Hepatocyte (in vitro differentiated cells): ENCODE data around the gene TBX15. TPM values are rescaled to one million over a fixed set of nuclear protein-coding genes. Genes with fewer than 3 reads are reported as not detected.

Experiments used
- DNase-seq: peaks from one replicate; pipeline ENCODE4 v3.0.0-alpha.2; 2016; ENCODE audit warnings: low spot score
- H2AFZ ChIP-seq: fragments of 200-600 bp; sonication (generic); 2 replicates; pipeline ENCODE4 v1.6.0; 2016; ENCODE audit warnings: antibody characterized with exemption, mild to moderate bottlenecking
- H3K27ac ChIP-seq: fragments of 200-600 bp; sonication (generic); 2 replicates; pipeline ENCODE4 v1.5.1; 2016; ENCODE audit warnings: mild to moderate bottlenecking
- H3K27me3 ChIP-seq: fragments of 200-600 bp; sonication (generic); 2 replicates; pipeline ENCODE4 v1.6.1; 2016
- H3K36me3 ChIP-seq: fragments of 200-600 bp; sonication (generic); replicated peaks from 2 replicates; pipeline ENCODE4 v1.5.1; 2016; ENCODE audit warnings: low read depth; ENCODE audit not compliant: insufficient read depth
- H3K4me1 ChIP-seq: fragments of 200-600 bp; sonication (generic); 2 replicates; pipeline ENCODE4 v1.5.1; 2016; ENCODE audit warnings: mild to moderate bottlenecking, moderate library complexity; ENCODE audit not compliant: insufficient read depth
- H3K4me2 ChIP-seq: fragments of 200-600 bp; sonication (generic); 2 replicates; pipeline ENCODE4 v1.6.0; 2016
- H3K4me3 ChIP-seq: fragments of 200-600 bp; sonication (generic); 2 replicates; pipeline ENCODE4 v1.5.1; 2016; ENCODE audit warnings: mild to moderate bottlenecking
- H3K79me2 ChIP-seq: fragments of 200-600 bp; sonication (generic); 2 replicates; pipeline ENCODE4 v1.6.0; 2017; ENCODE audit warnings: mild to moderate bottlenecking
- H3K9me2 ChIP-seq: fragments of 200-600 bp; sonication (generic); replicated peaks from 2 replicates; pipeline ENCODE4 v1.6.0; 2017; ENCODE audit warnings: mild to moderate bottlenecking; ENCODE audit not compliant: insufficient read depth
- H3K9me3 ChIP-seq: fragments of 200-600 bp; sonication (generic); 2 replicates; pipeline ENCODE4 v1.5.1; 2016; ENCODE audit warnings: low read depth, mild to moderate bottlenecking
- H4K20me1 ChIP-seq: fragments of 200-600 bp; sonication (generic); 2 replicates; pipeline ENCODE4 v1.6.0; 2016; ENCODE audit warnings: mild to moderate bottlenecking; ENCODE audit not compliant: insufficient read depth, poor library complexity, severe bottlenecking
- CTCF ChIP-seq: fragments of 200-600 bp; sonication (generic); IDR thresholded peaks from 2 replicates; pipeline ENCODE4 v1.5.1; 2016; ENCODE audit warnings: antibody characterized with exemption, mild to moderate bottlenecking; ENCODE audit not compliant: poor library complexity
- EZH2 ChIP-seq: fragments of 200-600 bp; sonication (generic); IDR thresholded peaks from 2 replicates; pipeline ENCODE4 v1.6.1; 2016; ENCODE audit warnings: antibody characterized with exemption, mild to moderate bottlenecking, borderline replicate concordance
- EZH2phosphoT487 ChIP-seq: fragments of 200-600 bp; sonication (generic); IDR thresholded peaks from one replicate; pipeline ENCODE4 v1.6.1; 2018; ENCODE audit warnings: antibody characterized with exemption, mild to moderate bottlenecking, low read depth, moderate library complexity; ENCODE audit not compliant: unreplicated experiment, severe bottlenecking
- WGBS: methylation state at CpG from one replicate; pipeline ENCODE4 v1.1.6; 2016; ENCODE audit warnings: low lambda C conversion rate; ENCODE audit errors: missing lambda C conversion rate; 5-methylcytosine and 5-hydroxymethylcytosine counted together
- polyA plus RNA-seq: library from polyadenylated mRNA; unstranded; fragments of >200 nt; fragmentation: Nextera tagmentation; extraction: Ambion mirVana; gene quantifications from 2 replicates; pipeline ENCODE4 v1.2.1, GENCODE V29; 2016
- total RNA-seq: library from RNA; depleted of rRNA; stranded (reverse); fragments of >200 nt; gene quantifications from 2 replicates; pipeline ENCODE4 v1.2.3, GENCODE V29; 2014

TBX15 gene
- total and polyA plus RNA-seq, 2 experiments from 2014 or later, result 1.6 to 3.8 TPM

GRCh38 chr1:119001181-119002027 is 13.3 kb upstream of the TBX15 start:
- DNase-seq, result no peak
- Histone ChIP-seq H4K20me1 (no peaks in the 10 kb centered on the region), H3K27me3 (peaks cover 94% of the 10 kb centered on the region), H3K4me1 (peaks cover 12% of the 10 kb centered on the region), H3K4me3 (no peak overlapping the region), H2AFZ (peak overlapping the region; percentile 51), H3K27ac (no peak overlapping the region), H3K9me2 (no peaks in the 10 kb centered on the region), H3K4me2 (peak overlapping the region; percentile 80), H3K79me2 (no peaks in the 10 kb centered on the region), H3K9me3 (no peaks in the 10 kb centered on the region), H3K36me3 (no peaks in the 10 kb centered on the region)
- no peak for TF ChIP-seq EZH2
- TF ChIP-seq CTCF, result no peak
- TF ChIP-seq EZH2phosphoT487, result no peak
- WGBS, result 20% methylated on average over 49 of the region's 49 CpGs

GRCh38 chr1:119000371-119001180 is 12.4 kb upstream of the TBX15 start:
- Histone ChIP-seq H3K4me1 (peaks cover 12% of the 10 kb centered on the region), H3K36me3 (no peaks in the 10 kb centered on the region), H3K27me3 (peaks cover 91% of the 10 kb centered on the region), H2AFZ (peak overlapping the region; percentile 51), H3K27ac (no peak overlapping the region), H3K4me2 (peak overlapping the region; percentile 80), H3K9me2 (no peaks in the 10 kb centered on the region), H3K79me2 (no peaks in the 10 kb centered on the region), H3K4me3 (no peak overlapping the region), H3K9me3 (no peaks in the 10 kb centered on the region), H4K20me1 (no peaks in the 10 kb centered on the region)
- TF ChIP-seq EZH2 (peak; percentile 46), CTCF (no peak)
- WGBS, result 12% methylated on average over 44 of the region's 44 CpGs
- DNase-seq, result no peak

- no peaks in the 10 kb centered on the region for H3K9me2 ChIP-seq
- no peak overlapping the region for H3K27ac ChIP-seq
- H3K79me2 ChIP-seq, result no peaks in the 10 kb centered on the region
- no peak for DNase-seq
- WGBS, result 37% methylated on average over 27 of the region's 27 CpGs
- no peaks in the 10 kb centered on the region for H3K36me3 ChIP-seq
- H2AFZ ChIP-seq, result no peak overlapping the region
- peak overlapping the region; percentile 32 for H3K4me2 ChIP-seq
- no peaks in the 10 kb centered on the region for H3K9me3 ChIP-seq
- H3K27me3 ChIP-seq, result peaks cover 87% of the 10 kb centered on the region
- H4K20me1 ChIP-seq, result no peaks in the 10 kb centered on the region
- H3K4me1 ChIP-seq, result peaks cover 12% of the 10 kb centered on the region
- no peak overlapping the region for H3K4me3 ChIP-seq
- TF ChIP-seq EZH2 (no peak), EZH2phosphoT487 (peak; percentile 31), CTCF (no peak)
These were observed 11.4 kb upstream of the TBX15 start for GRCh38 chr1:118999348-119000071.
